HG02798 (cell line): ENCODE data around the gene HNRNPC.
"Not testable (repeated sequence)": the region's sequence is repeated elsewhere in the genome, so short reads cannot be mapped to it uniquely, and the experiment has no call there.

Experiments used
- ATAC-seq: cut with Tn5 transposase; IDR thresholded peaks from one replicate; pipeline ENCODE4 v1.9.1; 2021; ENCODE audit warnings: mild to moderate bottlenecking; ENCODE audit not compliant: unreplicated experiment, poor library complexity

HNRNPC gene

GRCh38 chr14:21269252-21270046 is at the start of gene HNRNPC:
Gene HNRNPC, minus strand, starts transcription at chr14:21269442. Its CDS starts 35,249 bp downstream, at chr14:21234193.
- peak; percentile 95 for ATAC-seq

GRCh38 chr14:21317398-21317797 is 48.2 kb upstream of the HNRNPC start:
- ATAC-seq, result no peak

DNA sequence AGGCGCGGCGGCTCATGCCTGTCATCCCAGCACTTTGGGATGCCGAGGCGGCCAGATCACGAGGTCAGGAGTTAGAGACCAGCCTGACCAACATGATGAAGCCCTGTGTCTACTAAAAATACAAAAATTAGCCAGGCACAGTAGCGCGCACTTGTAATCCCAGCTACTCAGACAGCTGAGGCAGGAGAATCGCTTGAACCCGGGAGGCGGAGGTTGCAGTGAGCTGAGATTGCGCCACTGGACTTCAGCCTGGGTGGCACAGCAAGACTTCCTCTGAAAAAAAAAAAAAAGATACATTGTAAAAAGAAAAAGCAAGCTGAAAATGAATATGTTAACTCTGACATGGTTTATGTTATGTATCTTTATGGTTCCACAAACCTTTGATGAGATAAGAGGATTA is 44.3 kb upstream of the HNRNPC start:
- no peak for ATAC-seq

DNA sequence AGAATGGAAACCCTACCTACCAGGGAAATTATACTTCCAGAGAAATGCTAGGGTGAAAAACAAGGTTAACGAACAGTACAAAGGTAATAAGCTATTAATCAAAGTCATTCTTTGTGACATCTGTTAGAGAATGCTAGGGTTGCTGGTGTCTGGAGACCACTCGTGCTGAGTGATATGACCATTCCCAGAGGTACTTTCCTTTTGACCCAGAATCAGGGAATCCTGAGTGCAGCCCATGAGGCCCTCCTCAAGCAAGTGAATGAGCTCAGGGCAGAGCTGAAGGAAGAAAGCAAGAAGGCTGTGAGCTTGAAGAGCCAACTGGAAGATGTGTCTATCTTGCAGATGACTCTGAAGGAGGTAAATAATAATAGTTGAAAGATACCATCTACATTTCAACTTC is 42.4 kb upstream of the HNRNPC start:
- ATAC-seq, result no peak

DNA sequence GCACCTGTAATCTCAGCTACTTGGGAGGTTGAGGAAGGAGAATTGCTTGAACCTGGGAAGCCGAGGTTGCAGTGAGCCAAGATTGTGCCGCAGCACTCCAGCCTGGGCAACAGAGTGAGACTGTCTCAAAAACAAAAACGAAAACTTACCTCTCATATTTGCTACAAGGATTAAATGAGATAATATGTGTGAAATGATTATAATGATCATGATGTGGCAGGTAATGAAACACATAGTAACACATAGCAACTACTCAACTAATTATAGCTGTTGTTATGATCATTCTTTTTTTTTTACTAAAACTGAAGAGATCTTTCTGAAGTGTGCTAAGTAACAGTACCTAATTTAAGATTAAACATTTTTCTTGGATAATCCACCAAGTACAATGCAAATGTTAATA is 40.7 kb upstream of the HNRNPC start:
- no peak for ATAC-seq

- ATAC-seq, result no peak
These were observed 40.0 kb upstream of the HNRNPC start for GRCh38 chr14:21309238-21309636.

DNA sequence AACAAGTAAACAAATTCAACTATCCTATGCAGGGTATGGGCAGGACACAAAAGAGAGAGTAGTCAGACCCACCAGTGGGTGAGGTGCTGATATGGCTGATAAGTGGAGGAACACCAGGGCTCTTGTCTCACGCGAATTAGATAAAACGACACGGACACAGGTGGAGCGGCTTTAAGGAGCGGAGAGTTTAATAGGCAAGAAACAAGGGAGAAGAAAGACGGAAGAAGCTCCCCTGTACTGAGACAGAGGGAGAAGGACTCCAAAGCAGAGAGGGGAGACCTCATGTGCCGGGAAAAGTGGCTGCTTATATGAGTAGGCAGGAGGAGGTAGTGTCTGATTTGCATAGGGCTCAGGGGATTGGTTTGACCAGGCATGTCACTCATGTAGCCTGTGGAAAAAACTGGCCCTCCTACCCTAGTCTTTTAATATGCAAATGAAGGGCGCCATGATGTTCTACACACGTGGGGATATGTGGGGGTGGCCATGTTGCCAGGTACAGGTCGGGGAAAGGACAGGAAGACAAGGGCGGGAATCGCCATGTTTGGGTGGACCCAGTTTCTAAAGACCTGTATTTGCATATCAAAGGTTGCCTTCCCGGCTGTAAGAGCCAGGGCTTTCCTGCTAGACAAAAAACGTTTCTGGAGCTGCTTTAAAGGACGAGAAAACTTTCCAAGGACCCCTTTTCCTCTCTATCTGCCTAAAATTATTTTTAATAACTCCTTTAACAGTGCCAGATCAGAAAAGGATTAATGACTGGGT is 39.4 kb upstream of the HNRNPC start:
- peak; percentile 86 for ATAC-seq

DNA sequence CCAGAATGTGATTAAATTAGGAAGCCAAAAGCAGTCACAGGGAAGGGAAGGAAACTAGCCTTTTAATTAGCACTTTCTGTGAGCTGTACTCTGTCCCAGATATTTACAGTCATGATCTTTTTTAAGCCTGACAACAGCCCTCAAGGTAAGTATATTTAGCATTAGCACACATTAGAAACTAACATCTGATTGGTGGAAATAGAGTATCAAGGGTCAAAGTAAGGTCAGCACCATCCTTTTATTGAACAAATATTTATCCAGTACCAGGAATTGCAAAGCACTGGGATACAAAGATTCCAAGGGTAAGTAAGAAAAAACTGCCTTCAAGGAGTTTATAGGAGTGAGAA is 38.9 kb upstream of the HNRNPC start:
- ATAC-seq, result peak; percentile 24

DNA sequence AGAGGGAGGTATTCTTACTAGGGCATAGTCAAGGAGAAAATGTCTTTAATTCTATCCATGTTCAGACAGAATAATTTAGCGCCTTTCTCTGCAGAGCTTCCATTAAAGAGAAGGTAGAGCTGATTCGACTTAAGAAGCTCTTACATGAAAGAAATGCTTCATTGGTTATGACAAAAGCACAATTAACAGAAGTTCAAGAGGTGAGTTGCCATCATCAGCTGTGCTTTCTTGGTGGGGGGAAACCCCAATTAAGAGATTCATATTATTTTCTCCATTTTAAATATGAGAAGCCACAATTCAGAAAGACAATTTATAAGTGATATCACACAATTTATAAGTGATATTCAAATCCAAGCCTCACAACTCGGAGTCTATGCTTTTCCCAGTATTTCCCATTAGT is 38.4 kb upstream of the HNRNPC start:
- no peak for ATAC-seq

- ATAC-seq, result not testable (repeated sequence)
These were observed 33.5 kb upstream of the HNRNPC start for GRCh38 chr14:21302836-21303140.

DNA sequence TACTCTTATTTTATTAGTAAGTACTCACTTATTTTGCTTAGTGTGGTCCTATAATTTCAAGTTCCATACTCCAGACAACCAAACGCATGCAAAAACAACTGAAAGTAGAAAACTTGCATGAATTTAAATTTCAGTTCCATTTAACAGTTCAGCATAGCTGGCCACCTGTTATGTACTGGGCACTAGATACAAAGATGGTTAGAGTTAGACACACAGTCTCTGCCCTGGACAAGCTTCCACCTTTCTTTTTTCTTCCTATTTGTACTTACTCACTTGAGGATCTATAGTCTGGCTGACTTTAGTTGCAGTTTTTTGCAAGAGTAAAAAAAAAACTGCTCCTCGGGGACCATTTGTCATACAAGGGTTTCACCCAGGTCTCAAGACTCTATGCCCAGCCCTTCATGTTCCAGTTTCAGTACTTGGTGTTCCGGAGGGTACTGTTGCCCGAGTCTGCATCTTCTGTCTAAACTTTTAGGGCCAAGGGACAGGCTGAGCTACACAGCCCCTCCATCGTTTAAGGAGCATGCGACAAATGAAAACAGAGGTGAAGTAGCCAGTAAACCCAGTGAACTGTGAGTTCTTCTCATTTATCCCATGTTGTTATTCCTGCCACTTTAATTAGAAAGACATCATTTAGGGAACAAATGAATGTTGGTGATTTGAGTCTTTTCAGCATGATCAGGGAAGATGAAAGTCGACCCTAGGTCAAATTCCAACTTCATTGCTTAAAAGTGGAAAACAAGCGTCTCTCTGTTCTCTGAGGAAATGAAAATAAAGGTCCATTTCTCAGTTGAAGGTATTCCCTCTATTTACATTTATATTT is 33.0 kb upstream of the HNRNPC start:
- ATAC-seq, result peak; percentile 31

GRCh38 chr14:21300892-21301291 is 31.6 kb upstream of the HNRNPC start:
- ATAC-seq, result no peak

- no peak for ATAC-seq
These were observed 30.4 kb upstream of the HNRNPC start for GRCh38 chr14:21299562-21300130.

GRCh38 chr14:21298358-21298757 is 29.1 kb upstream of the HNRNPC start:
- no peak for ATAC-seq

DNA sequence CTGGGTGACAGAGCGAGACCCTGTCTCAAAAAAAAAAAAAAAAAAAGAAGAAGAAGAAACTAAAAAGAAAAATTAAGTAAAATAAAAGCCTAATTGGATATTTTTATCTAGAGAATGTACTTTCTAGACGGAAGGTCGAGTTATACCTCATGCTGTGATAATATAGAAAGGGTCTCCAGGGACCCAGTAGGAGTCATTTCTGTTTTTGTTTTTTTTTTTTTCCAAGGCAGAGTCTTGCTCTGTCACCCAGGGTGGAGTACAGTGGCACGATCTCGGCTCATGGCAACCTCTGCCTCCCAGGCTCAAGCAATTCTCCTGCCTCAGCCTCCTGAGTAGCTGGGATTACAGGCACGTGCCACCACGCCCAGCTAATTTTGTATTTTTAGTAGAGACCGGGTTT is 24.8 kb upstream of the HNRNPC start:
- not testable (repeated sequence) for ATAC-seq

- ATAC-seq, result no peak
These were observed 17.9 kb upstream of the HNRNPC start for GRCh38 chr14:21287168-21287567.

- not testable (repeated sequence) for ATAC-seq
These were observed 17.3 kb upstream of the HNRNPC start for GRCh38 chr14:21286516-21286915.

DNA sequence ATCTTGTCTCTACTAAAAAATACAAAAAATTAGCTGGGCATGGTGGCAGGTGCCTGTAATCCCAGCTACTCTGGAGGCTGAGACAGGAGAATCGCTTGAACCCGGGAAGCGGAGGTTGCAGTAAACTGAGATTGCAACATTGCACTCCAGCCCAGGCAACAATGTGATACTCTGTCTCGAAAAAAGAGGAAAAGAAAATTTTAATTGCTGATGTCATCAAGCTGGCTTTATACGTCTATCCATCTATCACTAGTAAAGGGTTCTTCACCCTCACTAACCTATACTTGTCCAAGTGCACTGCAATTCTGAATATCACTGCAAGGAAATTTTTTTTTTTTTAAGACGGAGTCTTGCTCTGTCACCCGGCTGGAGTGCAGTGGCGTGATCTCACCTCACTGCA is 12.7 kb upstream of the HNRNPC start:
- not testable (repeated sequence) for ATAC-seq

- no peak for ATAC-seq
These were observed 10.5 kb upstream of the HNRNPC start, which contains the start of gene RPGRIP1 for GRCh38 chr14:21279783-21280182. Gene RPGRIP1, plus strand, starts transcription at chr14:21280083. Its CDS starts 7,894 bp downstream, at chr14:21287977.

GRCh38 chr14:21278632-21279031 is 9.4 kb upstream of the HNRNPC start:
- no peak for ATAC-seq
